PC-3 (cell line): ENCODE data around the gene LAMA2.

Source experiments
- CTCF ChIP-seq: fragments of 300-600 bp; sonication (generic); conservative IDR thresholded peaks from 2 replicates; pipeline ENCODE4 v1.5.1; 2017; ENCODE audit warnings: antibody characterized with exemption, low read depth, mild to moderate bottlenecking, low read length
- EZH2 ChIP-seq: fragments of 300-600 bp; sonication (generic); IDR thresholded peaks from one replicate; pipeline ENCODE4 v1.6.1; 2017; ENCODE audit warnings: antibody characterized with exemption, mild to moderate bottlenecking, low read length; ENCODE audit not compliant: unreplicated experiment
- EZH2phosphoT487 ChIP-seq: fragments of 300-600 bp; sonication (generic); IDR thresholded peaks from 2 replicates; pipeline ENCODE4 v1.6.1; 2018; ENCODE audit warnings: mild to moderate bottlenecking, antibody characterized with exemption, low read length, borderline replicate concordance

- TF ChIP-seq EZH2 (no peak), CTCF (no peak), EZH2phosphoT487 (no peak)
These were observed 463.0 kb downstream of the LAMA2 start for GRCh38 chr6:129345890-129346289.
